NCI-H2227 (cell line): ENCODE data around the gene KRTAP10-3.
"Not testable (repeated sequence)": the region's sequence is repeated elsewhere in the genome, so short reads cannot be mapped to it uniquely, and the experiment has no call there.

Source experiments
- DNase-seq: peaks from one replicate; lab custom pipeline; 2025; ENCODE audit not compliant: unreplicated experiment; lab: John Stamatoyannopoulos, UW

The KRTAP10-3 gene, protein sequence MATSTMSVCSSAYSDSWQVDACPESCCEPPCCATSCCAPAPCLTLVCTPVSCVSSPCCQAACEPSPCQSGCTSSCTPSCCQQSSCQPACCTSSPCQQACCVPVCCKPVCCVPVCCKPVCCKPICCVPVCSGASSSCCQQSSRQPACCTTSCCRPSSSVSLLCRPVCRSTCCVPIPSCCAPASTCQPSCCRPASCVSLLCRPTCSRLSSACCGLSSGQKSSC

DNA sequence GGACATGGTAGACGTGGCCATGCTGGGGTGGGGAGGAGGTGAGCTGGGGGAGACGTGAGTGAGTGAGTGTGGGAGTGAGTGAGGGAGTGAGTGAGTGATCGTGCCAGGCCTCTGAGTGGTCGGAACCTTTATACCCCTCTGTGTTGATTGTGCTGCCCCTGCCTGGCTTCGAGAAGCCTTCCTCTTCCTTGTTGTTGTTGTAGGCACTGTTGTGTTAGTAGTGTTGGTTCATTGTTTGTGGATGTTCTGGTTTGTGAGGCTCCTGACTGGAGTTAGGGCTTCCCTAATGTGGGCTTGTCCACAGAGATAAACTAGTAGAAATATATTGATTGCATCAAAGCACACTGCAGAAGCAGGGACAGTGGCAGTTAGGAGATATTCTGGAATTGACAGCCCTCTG, at the start of gene KRTAP10-3:
Gene KRTAP10-3, minus strand, starts transcription at position 101 of the 400 bp plus-strand sequence. Its CDS starts 80 bp downstream, at position 21.
- no peak for DNase-seq

DNA sequence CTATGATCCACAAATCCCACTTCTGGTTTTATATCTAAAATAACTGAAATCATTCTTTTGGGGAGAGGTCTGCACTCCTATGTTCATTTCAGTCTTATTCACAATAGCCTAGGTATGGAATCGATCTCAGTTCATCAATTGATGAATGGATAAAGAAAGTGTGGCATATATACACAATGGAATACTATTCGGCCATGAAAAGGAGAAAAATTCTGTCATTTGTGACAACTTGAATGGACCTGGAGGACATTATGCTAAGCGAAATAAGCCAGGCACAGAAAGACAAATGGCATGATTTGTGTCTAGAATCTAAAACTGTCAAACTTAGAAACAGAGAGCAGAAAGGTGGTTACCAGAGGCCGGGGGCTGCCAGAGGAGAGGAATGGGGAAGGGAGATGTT, 47.9 kb upstream of the KRTAP10-3 start:
- DNase-seq, result no peak

DNA sequence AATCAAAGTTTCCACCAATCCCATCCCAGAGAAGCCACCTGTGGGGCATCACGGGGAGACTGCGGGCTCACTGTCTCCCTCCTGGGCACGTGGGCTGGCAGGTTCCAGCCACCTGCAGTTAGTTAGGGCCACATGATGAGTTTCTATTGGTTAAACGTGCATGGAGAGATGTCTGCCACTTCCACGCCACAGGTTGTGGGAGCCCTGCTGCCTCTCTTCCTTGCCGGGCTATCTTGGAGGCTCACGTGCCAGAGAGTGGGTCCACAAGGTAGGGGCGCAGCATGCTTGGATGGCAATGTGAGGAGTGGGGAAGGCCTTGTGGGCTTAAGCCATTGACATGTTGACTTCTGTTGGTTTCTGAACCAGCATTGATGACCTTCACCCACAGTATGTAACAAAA, 45.3 kb upstream of the KRTAP10-3 start:
- no peak for DNase-seq

DNA sequence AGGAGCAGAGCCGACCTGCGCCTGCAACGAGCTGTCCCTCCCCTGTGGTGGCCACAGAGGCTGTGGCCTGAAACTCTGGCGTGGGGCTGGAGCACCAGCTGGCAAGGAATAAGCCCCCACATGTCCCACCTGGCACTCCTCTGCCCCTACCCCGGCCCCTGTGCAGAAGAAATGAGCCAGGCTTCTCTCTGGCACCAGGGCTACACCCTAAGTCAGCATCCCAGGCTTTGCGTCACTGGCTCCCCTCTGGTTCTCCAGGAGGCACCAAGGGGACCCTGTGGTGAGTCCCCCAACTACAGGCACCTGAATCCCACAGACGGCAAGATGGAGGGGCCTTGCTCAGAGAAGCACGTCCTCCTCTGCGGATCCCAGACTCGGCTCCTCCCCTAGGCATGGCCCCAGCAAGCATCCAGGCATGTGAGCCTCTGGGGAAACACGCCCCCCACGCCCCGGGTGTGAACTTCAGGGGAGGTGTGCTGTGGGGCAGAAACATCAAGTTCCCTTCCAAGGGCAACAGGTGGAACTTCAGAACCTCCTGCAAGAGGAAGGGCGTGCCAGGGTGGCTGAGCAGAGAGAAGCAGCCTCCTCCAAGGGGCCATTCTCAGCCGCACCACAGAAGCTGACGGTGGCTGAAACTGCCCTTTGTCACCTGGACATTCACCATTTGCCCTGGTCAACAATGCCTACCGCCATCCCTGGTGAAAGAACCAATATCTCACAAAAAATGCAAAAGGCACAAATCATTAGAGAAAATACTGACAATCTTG, 44.7 kb upstream of the KRTAP10-3 start:
- DNase-seq, result no peak

DNA sequence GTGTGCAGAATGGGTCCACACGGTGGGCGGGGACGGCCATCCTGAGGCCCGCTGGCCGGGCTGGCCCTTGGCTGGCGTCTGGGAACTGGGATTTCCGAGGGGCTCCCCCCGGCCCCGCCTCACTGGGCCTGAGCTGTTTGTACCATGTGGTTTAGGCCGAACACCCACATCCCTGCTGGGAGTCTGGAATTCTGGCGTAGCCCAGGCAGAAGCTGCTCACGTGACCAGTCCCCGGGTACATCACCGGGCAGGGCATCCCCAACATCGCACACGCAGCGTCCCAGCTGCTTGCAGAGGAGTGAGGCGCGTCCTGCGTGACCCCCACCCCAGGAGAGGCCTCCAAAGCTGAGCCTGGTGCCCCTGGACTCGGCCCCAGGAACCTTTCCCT, 43.9 kb upstream of the KRTAP10-3 start:
- DNase-seq, result no peak

DNA sequence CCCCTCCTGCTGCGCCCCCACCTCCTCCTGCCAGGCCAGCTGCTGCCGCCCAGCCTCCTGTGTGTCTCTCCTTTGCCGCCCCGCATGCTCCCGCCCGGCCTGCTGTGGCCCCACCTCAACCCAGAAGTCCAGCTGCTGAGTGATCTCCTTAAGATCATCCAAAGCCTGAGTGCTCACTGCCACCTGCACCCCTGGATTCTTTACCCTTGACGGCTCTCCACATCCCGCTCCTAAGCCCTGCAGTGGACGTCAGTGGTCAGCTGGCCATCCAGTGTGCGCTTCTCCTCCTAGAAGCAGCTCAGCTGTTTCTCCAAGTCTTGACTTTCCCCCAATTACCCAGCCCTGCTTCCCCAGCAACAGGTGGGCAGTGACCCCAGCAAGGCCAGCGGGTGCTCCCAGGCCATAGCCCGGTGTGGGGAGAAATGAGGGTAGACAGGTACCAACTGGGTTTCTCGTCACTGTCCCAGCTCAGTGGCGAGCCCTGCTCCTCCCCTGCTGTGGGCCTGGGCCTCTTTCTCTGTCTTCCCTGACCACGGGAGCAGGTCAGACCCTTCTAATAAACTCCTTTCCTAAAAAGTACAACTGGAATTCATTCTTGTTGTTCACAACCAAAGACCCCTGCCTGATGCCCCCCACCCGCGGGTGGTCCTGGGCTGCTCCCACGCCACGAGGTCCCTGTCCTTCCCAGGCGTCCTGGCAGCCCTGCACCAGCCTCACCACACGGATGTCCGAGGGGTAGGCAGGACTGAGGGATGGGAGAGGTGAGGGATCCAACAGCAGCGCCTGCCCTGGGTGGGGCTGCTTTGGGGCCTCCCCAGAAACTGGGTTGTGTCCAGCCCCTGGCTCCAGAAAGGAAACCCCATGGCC, 43.2 kb upstream of the KRTAP10-3 start:
- no peak for DNase-seq

DNA sequence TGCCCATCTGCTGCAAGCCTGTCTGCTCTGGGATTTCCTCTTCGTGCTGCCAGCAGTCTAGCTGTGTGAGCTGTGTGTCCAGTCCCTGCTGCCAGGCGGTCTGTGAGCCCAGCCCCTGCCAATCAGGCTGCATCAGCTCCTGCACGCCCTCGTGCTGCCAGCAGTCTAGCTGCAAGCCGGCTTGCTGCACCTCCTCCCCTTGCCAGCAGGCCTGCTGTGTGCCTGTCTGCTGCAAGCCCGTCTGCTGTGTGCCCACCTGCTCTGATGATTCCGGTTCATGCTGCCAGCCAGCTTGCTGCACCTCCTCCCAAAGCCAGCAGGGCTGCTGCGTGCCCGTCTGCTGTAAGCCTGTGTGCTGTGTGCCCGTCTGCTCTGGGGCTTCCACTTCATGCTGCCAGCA, 42.5 kb upstream of the KRTAP10-3 start:
- peak; percentile 14 for DNase-seq

DNA sequence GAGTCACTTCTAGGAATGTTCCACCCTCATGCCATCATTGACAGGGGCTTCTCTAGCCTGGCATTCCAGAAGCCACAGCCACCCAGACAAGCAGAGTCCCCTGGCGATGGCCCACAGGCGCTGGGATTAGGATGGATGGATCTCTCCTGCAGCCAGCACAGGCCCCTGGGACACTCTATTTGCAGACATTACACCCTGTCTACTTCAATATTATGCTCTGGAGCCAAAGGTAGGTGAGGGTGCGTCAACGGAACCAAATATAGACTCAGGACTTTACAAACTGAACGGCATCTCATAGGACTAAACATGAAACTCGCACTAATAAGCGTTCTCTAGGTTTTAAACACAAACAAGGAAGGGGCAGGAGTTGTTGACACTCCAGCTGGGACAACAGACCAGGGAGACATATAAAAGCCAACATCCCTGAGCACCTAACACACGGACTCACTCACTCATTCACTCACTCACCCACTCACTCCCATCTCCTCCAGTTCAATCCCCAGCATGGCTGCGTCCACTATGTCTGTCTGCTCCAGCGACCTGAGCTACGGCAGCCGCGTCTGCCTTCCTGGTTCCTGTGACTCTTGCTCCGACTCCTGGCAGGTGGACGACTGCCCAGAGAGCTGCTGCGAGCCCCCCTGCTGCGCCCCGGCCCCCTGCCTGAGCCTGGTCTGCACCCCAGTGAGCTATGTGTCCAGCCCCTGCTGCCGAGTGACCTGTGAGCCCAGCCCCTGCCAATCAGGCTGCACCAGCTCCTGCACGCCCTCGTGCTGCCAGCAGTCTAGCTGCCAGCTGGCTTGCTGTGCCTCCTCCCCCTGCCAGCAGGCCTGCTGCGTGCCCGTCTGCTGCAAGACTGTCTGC, 41.8 kb upstream of the KRTAP10-3 start, which contains the start of gene KRTAP10-7:
Gene KRTAP10-7, plus strand, starts transcription at position 480 of the 861 bp plus-strand sequence. Its CDS starts 25 bp downstream, at position 505.
- DNase-seq, result not testable (repeated sequence)

DNA sequence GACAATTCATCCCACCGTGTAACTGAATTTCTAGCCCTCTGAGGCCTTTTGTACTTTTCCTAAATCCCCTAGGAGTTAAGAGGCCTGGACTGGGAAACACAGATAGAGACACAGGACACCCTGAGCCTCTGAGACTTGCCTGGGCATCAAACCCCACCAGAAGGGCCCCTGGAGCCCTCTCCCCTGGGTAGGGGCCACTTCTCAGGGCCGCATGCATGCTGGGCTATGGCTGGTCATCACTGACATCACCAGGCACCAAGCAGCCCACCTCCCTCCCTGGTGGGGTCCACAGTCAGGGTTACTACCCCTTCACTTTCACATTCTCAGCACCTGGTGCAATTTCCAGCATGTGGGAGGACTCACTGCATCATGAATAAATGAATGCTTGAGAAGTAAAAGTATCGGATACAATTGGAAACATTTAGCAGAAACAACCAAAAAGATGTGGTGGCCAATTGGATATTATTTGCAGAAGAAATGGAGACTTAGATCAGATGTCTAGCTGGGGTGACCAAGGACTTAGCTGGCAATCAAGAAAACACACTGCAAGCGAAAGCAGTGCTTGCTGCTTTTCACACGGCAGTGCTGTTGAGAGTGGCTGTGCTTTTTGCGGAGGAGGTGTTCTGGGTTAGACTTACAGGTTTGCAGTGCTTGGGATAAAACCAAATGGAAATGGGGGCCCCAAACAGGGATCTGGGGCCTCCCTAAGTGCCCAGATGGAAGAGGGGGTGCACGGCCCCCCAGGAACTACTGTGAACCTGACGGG, 40.9 kb upstream of the KRTAP10-3 start:
- no peak for DNase-seq

DNA sequence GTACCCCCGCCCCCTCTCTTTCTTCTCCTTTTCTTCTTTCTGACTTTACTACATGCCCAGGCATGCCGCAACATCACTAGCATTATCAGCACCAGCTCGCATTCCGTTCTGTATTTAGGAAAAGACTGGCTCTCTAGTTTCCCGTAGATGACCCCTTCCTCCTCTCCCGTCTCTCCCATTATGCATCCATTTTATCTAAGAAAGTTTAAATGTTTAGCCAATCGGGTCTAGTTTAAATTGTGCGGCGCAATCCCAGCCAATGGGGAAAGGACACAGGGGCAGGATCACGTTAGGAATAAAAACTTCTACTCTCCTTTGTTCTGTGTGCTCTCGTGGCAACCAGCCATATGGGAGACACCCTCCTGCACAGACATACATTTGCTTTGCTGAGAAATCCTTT, 39.5 kb upstream of the KRTAP10-3 start:
- DNase-seq, result peak; percentile 43

DNA sequence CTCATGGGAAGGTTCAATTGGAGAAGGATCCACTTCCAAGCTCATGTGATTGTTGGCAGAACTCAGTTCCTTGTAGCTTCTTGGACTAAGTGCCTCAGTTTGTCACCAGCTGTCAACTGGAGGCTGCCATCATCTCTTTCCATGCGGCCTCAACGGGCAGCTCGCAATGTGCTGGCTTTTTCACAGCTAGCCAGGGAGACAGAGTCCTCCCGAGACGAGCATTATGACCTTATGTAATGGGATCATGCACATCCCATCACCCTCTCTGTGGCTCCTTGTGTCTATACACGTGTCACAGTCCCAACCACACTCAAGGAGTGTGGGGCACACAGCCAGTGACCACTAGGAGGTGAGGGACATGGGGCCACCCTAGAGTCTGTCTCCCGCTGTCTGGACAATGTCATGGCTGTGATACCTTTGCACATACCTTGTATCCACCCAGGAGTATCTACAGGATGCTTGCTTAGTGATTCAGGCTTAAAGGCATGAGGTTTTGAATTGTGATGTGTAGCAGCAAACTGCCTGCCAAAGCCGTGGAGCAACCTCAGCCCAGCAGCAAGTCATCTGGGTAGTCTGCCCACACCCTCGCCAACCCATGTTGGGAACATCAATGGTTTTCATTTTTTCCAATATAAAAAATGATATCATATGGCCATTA, 37.6 kb upstream of the KRTAP10-3 start:
- no peak for DNase-seq

DNA sequence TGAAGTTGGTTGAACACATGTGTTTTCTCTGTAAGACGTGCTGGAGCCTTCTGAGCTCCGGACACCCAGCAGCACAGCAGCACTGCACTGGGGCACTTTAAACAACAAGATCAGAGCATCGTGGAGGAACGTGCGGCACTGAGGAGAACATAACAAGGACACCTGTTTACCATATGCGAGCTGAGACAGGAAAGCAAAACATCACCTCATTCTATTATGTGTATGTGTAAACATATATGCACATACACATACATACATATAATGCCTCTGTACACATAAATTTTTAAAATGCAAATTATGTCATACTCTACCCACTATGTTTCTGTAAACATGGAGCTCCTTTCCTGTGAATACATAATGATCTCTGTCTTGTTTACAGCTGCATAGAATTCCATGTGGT, 36.9 kb upstream of the KRTAP10-3 start:
- no peak for DNase-seq

DNA sequence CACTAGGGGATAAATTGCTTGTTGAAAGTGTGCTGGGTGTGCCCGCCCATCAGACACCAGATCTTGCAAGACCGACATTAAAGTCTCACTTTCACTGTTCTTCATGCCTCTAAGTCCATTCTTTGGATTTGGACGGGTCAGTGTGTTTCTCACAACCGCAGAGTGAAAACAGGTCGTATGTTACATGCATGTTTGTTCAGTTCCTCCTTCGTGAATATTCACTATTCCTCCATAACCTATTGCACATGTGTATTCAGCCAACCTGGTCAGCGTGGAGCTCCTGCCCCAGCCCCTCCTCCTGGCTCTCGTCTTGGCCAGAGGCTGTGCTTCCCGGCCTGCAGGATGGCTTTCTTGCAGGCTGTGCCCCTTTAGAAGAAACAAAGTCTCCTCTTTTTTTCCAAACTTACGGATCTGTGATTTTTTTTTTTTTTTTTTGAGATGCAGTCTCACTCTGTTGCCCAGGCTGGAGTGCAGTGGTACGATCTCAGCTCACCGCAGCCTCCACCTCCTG, 35.9 kb upstream of the KRTAP10-3 start:
- DNase-seq, result no peak

DNA sequence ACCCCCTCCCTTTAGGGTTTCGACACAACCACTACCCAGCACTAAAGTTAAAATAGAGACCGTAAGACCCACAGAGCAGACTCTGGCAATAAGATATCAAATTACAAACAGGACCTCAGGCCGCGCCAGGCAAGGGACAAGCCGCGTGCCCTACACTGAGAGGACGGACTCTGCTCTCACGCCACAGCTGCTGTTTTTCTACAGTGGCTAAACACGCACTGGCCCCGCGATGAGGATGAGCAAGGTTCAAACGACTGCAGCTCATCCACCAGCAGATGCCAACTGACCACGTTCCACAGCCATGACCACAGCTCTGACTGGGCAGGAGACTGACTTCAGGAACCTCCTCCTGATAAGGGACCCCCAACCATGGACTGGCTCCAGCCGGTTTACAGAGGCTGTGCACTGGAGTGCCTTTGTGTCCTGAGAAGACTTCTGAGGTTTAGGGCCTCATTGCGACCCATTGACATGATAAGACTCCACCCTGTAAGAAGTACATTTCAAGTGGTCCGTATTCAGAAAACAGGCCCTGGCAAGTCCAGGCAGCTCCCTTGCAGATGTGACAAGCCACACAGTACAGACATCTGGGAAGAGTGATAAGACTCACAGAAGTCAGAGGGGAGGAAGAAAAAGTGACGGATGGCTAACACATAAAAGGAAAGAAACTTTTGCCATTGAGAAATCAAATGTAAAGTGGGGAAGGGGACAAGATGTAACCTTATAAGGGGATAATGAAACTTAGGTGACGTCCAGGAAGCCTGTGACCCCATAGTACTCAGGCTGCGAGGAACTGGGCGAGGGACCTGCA, 35.2 kb upstream of the KRTAP10-3 start:
- no peak for DNase-seq

DNA sequence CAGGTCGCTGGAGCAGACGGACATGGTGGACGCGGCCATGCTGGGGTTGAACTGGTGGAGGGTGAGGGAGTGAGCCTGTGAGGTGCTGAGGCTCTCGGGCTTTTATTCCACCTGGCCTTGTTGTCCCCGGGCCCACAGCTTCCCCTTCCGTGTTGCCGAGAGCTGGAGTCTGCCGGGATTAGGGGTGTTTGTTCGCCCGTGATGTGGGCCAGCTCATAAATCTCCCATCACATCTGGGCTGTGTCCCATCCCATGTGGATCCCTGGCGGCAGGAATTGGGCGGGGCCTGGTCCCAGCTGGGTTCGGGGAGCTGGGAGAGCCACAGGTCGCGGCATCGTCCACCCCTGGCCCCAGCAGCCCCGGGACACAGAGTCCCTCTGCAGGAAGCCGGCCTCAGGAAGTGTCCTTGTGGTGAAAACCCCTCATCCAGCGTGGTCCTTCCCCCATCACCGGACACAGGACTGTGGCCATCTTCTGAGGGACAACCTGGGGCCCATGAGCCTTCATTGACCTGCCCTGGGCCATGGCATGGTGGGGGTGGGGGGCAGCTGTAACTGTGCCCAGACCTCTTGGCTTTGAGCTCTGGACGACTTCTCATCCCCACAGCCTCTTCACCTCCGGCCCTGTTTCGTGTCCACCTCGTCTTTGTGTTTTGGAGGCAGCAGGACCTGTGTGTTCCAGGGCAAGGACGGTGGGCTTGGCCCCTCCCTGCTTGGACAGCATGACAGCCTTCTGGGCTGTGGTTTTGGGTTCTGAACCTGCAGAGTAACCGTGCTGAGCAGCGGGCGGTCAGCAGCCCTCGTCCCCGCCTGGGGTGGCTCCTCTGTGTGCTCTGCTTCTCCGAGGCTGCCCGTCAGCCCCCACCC, 34.1 kb upstream of the KRTAP10-3 start, which contains the start of gene KRTAP10-6:
Gene KRTAP10-6, minus strand, starts transcription at position 60 of the 866 bp plus-strand sequence. Its CDS starts 21 bp downstream, at position 39.
- DNase-seq, result no peak

DNA sequence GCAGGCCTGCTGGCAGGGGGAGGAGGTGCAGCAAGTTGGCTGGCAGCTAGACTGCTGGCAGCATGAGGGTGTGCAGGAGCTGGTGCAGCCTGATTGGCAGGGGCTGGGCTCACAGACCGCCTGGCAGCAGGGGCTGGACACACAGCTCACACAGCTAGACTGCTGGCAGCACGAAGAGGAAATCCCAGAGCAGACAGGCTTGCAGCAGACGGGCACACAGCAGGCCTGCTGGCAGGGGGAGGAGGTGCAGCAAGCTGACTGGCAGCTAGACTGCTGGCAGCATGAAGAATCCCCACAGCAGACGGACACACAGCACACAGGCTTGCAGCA, 33.2 kb upstream of the KRTAP10-3 start:
- not testable (repeated sequence) for DNase-seq
